ENCODE results near the gene CHPF.

CHPF gene

GRCh38 chr2:219566640-219567039 lies 23.0 kb upstream of the CHPF start:
- no peak for DNase-seq

GRCh38 chr2:219565130-219566080 lies 21.8 kb upstream of the CHPF start:
- no peak for DNase-seq

GRCh38 chr2:219563271-219563928 lies 19.8 kb upstream of the CHPF start:
- DNase-seq: no peak

GRCh38 chr2:219562049-219563020 lies 18.7 kb upstream of the CHPF start:
- DNase-seq: no peak

- no peak for DNase-seq
These were observed 17.8 kb upstream of the CHPF start for GRCh38 chr2:219561179-219562048.

GRCh38 chr2:219560893-219561178 lies 17.2 kb upstream of the CHPF start:
- no peak for DNase-seq

GRCh38 chr2:219560037-219560892 lies 16.7 kb upstream of the CHPF start:
- peak; percentile 37 for DNase-seq

- no peak for DNase-seq
These were observed 15.7 kb upstream of the CHPF start for GRCh38 chr2:219559156-219559915.

GRCh38 chr2:219557791-219558785 lies 14.5 kb upstream of the CHPF start:
- DNase-seq: no peak

- DNase-seq: no peak
These were observed 13.7 kb upstream of the CHPF start for GRCh38 chr2:219557320-219557719.

- DNase-seq: no peak
These were observed 12.8 kb upstream of the CHPF start for GRCh38 chr2:219556413-219556812.

GRCh38 chr2:219555956-219556355 lies 12.3 kb upstream of the CHPF start:
- DNase-seq: no peak

- no peak for DNase-seq
These were observed 10.7 kb upstream of the CHPF start for GRCh38 chr2:219554350-219554749.

- no peak for DNase-seq
These were observed 9.9 kb upstream of the CHPF start for GRCh38 chr2:219553463-219553963.

GRCh38 chr2:219553168-219553417 lies 9.5 kb upstream of the CHPF start:
- DNase-seq: no peak

GRCh38 chr2:219552382-219553167 lies 9.0 kb upstream of the CHPF start:
- DNase-seq: peak; percentile 89

GRCh38 chr2:219551441-219552381 lies 8.1 kb upstream of the CHPF start:
- peak; percentile 46 for DNase-seq

Data from hematopoietic multipotent progenitor cell treated with erythropoietin and hydrocortisone succinate and interleukin-3 and kit ligand, for 4 days (in vitro differentiated cells).